Calu3 (cell line): ENCODE results near the gene SLC38A8. TPM values are rescaled to one million over a fixed set of nuclear protein-coding genes. Genes with fewer than 3 reads are reported as not detected.

Experiments used
- BruUV-seq: library from RNA; stranded (reverse); fragments of 400-500 nt; replicated peaks from 2 replicates; lab custom pipeline; 2021; lab: Mats Ljungman, UMichigan
- CTCF ChIA-PET: fragments of 300-600 bp; sonication (Branson Sonifier 250); formaldehyde crosslinking; loops from one replicate; lab custom pipeline; 2022; ENCODE audit warnings: antibody characterized with exemption; lab: Charles Lee
- DNase-seq: peaks from one replicate; pipeline ENCODE4 v3.0.0; 2022
- H3K27ac Mint-ChIP-seq: one replicate; pipeline ENCODE4 v1.8.0; 2022; ENCODE audit warnings: mixed read lengths; ENCODE audit not compliant: unreplicated experiment
- H3K27me3 Mint-ChIP-seq: one replicate; pipeline ENCODE4 v1.8.0; 2022; ENCODE audit warnings: mixed read lengths; ENCODE audit not compliant: unreplicated experiment
- H3K36me3 Mint-ChIP-seq: one replicate; pipeline ENCODE4 v1.8.0; 2022; ENCODE audit warnings: mild to moderate bottlenecking, moderate library complexity, mixed read lengths; ENCODE audit not compliant: insufficient read depth, unreplicated experiment
- H3K4me1 Mint-ChIP-seq: one replicate; pipeline ENCODE4 v1.8.0; 2022; ENCODE audit warnings: mild to moderate bottlenecking, low read depth, mixed read lengths; ENCODE audit not compliant: unreplicated experiment
- H3K4me3 Mint-ChIP-seq: one replicate; pipeline ENCODE4 v1.8.0; 2022; ENCODE audit warnings: mild to moderate bottlenecking, low read depth, moderate library complexity, mixed read lengths; ENCODE audit not compliant: unreplicated experiment
- H3K9me3 Mint-ChIP-seq: one replicate; pipeline ENCODE4 v1.8.0; 2022; ENCODE audit warnings: low read depth, mixed read lengths; ENCODE audit not compliant: unreplicated experiment
- intact Hi-C: fragments of 100-400 bp; cut with micrococcal nuclease; formaldehyde crosslinking; loops from one replicate; pipeline ENCODE4 v1.10.0; 2022; ENCODE audit not compliant: unreplicated experiment
- total RNA-seq: library from RNA; stranded (reverse); gene quantifications from 2 replicates; pipeline ENCODE4 v1.2.3, GENCODE V29; 2022
- TF ChIP-seq, protein P1 (sequence below): fragments of 200-600 bp; IDR thresholded peaks from one replicate; pipeline ENCODE4 v1.8.0; 2022; ENCODE audit warnings: antibody characterized with exemption; ENCODE audit not compliant: unreplicated experiment

SLC38A8 gene
- total RNA-seq, 1 experiment from 2014 or later = not detected

- H3K4me1 Mint-ChIP-seq = no peaks in the 10 kb centered on the region
- DNase-seq = no peak
- H3K9me3 Mint-ChIP-seq = no peaks in the 10 kb centered on the region
- intact Hi-C loops = no loop called here
- no peak overlapping the region for H3K4me3 Mint-ChIP-seq
- BruUV-seq = no TSS peak
- H3K27me3 Mint-ChIP-seq = no peaks in the 10 kb centered on the region
- TF ChIP-seq, protein P1, sequence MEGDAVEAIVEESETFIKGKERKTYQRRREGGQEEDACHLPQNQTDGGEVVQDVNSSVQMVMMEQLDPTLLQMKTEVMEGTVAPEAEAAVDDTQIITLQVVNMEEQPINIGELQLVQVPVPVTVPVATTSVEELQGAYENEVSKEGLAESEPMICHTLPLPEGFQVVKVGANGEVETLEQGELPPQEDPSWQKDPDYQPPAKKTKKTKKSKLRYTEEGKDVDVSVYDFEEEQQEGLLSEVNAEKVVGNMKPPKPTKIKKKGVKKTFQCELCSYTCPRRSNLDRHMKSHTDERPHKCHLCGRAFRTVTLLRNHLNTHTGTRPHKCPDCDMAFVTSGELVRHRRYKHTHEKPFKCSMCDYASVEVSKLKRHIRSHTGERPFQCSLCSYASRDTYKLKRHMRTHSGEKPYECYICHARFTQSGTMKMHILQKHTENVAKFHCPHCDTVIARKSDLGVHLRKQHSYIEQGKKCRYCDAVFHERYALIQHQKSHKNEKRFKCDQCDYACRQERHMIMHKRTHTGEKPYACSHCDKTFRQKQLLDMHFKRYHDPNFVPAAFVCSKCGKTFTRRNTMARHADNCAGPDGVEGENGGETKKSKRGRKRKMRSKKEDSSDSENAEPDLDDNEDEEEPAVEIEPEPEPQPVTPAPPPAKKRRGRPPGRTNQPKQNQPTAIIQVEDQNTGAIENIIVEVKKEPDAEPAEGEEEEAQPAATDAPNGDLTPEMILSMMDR = no peak
- H3K27ac Mint-ChIP-seq = no peak overlapping the region
- CTCF ChIA-PET = no interaction called here
- peaks cover 66% of the 10 kb centered on the region for H3K36me3 Mint-ChIP-seq
Observed at GRCh38 chr16:84056933-84057332, 14.3 kb upstream of the SLC38A8 start.

DNA sequence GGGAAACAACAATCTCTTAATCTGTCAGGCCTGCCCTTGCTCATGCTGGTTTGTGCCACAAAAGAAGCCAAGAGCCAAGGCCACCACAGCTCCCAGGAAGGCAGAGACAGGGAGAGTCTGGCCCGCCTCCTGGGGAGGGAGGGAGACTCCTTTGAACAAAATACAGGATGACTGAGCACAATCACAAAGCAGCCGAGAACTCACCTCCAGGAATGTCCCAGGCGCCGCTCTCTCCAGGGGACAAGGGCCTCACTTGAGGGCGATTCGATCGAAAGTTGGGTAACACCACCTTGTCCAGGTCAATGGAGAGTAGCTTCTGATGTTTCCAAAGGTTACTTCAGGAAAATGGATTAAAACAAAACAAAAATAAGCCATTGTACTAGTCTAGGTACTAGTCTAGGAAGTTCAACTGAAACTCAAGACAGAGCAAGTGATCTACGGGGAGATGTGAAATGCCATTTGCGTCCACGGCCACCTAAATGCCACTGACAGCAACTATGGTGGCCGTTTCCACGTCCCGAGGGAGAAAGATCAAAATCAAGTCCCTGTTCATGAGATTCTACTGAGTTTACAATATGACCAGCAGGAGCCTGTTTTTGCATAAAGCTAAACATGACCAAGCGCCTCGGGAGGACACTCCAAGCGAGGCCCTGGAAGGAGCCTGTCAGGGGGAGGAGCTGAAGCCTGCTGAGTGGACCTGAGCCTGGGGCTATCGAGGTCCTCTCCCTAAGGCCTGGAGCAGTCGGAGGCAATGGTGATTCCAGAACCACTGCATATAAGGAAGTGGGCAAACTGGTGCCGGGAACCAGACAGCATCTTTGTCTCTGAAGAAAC lies 13.4 kb upstream of the SLC38A8 start:
- intact Hi-C loops = no loop called here
- peaks cover 66% of the 10 kb centered on the region for H3K36me3 Mint-ChIP-seq
- CTCF ChIA-PET = no interaction called here

DNA sequence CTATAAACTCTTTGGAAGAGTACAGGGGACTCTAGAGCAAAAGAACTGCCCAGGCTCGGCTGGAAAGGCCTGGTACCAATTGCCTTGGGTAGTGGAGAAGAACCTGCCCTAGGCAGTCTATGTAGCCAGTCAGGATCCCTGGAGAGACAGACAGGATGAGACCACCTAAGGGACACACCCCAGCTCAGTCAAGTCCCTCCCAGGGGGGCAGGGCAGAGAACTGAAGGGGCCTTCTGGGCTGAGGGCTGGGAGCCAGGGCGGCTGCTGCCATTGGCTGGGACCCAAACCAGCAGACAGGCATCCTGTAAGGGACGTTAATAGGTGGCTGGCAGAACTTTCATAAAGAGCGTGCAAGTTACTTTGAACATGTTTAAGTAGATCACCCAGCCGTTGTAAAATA lies 12.8 kb upstream of the SLC38A8 start:
- no TSS peak for BruUV-seq
- Mint-ChIP-seq H3K9me3 (no peaks in the 10 kb centered on the region), H3K4me1 (no peaks in the 10 kb centered on the region), H3K36me3 (peaks cover 61% of the 10 kb centered on the region), H3K27ac (no peak overlapping the region), H3K27me3 (no peaks in the 10 kb centered on the region), H3K4me3 (no peak overlapping the region)
- CTCF ChIA-PET = no interaction called here
- intact Hi-C loops = no loop called here
- no peak for DNase-seq
- TF ChIP-seq, protein P1 = no peak

More for the DNA sequence above, 13.4 kb upstream of the SLC38A8 start:
- Mint-ChIP-seq H3K9me3 (no peaks in the 10 kb centered on the region), H3K4me1 (no peaks in the 10 kb centered on the region), H3K27ac (no peak overlapping the region), H3K27me3 (no peaks in the 10 kb centered on the region), H3K4me3 (no peak overlapping the region)
- DNase-seq = no peak
- TF ChIP-seq, protein P1 = no peak
- BruUV-seq = no TSS peak

GRCh38 chr16:84054916-84055315 lies 12.3 kb upstream of the SLC38A8 start:
- Mint-ChIP-seq H3K36me3 (peaks cover 59% of the 10 kb centered on the region), H3K4me1 (no peaks in the 10 kb centered on the region), H3K27me3 (no peaks in the 10 kb centered on the region), H3K4me3 (no peak overlapping the region), H3K9me3 (no peaks in the 10 kb centered on the region), H3K27ac (no peak overlapping the region)
- CTCF ChIA-PET = no interaction called here
- TF ChIP-seq, protein P1 = no peak
- intact Hi-C loops = no loop called here
- BruUV-seq = no TSS peak
- DNase-seq = no peak
